K562 (cell line): ENCODE measurements around the gene MTOR. TPM values are rescaled to one million over a fixed set of nuclear protein-coding genes. Genes with fewer than 3 reads are reported as not detected.

ENCODE experiments used
- ARID1B ChIP-seq: fragments of 450-650 bp; IDR thresholded peaks from 2 replicates; pipeline ENCODE4 v1.6.1; 2016; ENCODE audit warnings: antibody characterized with exemption, mild to moderate bottlenecking, inconsistent platforms
- ELF4 ChIP-seq: fragments of 450-650 bp; formaldehyde crosslinking; IDR thresholded peaks from 2 replicates; pipeline ENCODE4 v1.4.0; 2022; ENCODE audit warnings: missing genetic modification characterization
- GTF2E2 ChIP-seq: fragments of 200-800 bp; sonication (Bioruptor generic); IDR thresholded peaks from 2 replicates; pipeline ENCODE4 v1.6.1; 2016; ENCODE audit warnings: missing genetic modification characterization, missing compliant biosample characterization
- HCFC1 ChIP-seq: IDR thresholded peaks from 2 replicates; pipeline ENCODE4 v1.6.1; 2012; ENCODE audit warnings: low read depth, low read length, improper control_type of control experiment
- JUND ChIP-seq, 2 experiments: IDR thresholded peaks; 2 replicates in 1 of 2; 3 replicates in 1 of 2; pipeline ENCODE4 v1.6.1; 2011; ENCODE audit warnings: borderline replicate concordance in 2 of 2, low read depth in 2 of 2, low read length in 2 of 2, improper control_type of control experiment in 1 of 2, missing biosample characterization in 1 of 2, missing genetic modification characterization in 1 of 2, missing genetic modification reagents in 1 of 2
- KDM5B ChIP-seq: fragments of 200-600 bp; sonication (generic); IDR thresholded peaks from 2 replicates; pipeline ENCODE4 v1.6.1; 2012; ENCODE audit warnings: low read depth, mild to moderate bottlenecking, moderate library complexity, low read length, control low read depth, inconsistent platforms; ENCODE audit not compliant: insufficient replicate concordance
- LARP7 ChIP-seq: fragments of 450-650 bp; IDR thresholded peaks from 2 replicates; pipeline ENCODE4 v1.6.1; 2016
- LCOR ChIP-seq: sonication (generic); formaldehyde crosslinking; IDR thresholded peaks from 2 replicates; pipeline ENCODE4 v1.8.0; 2022; ENCODE audit warnings: mild to moderate bottlenecking, missing genetic modification reagents
- MED1 ChIP-seq: sonication (generic); formaldehyde crosslinking; IDR thresholded peaks from 2 replicates; pipeline ENCODE4 v1.8.1; 2023; ENCODE audit warnings: missing genetic modification reagents, borderline replicate concordance
- MEIS2 ChIP-seq: fragments of 450-650 bp; IDR thresholded peaks from 2 replicates; pipeline ENCODE4 v1.6.1; 2014; ENCODE audit warnings: mild to moderate bottlenecking; ENCODE audit not compliant: partially characterized antibody
- MYC ChIP-seq, 2 experiments: fragments of 250-450 bp in 1 of 2; sonication (Bioruptor Pico) in 1 of 2; IDR thresholded peaks; 2 replicates each; pipeline versions ENCODE4 v1.5.1 to v1.6.1; 2012 to 2021; ENCODE audit warnings: low read depth in 2 of 2, borderline replicate concordance in 1 of 2, improper control_type of control experiment in 1 of 2, low read length in 1 of 2, mild to moderate bottlenecking in 1 of 2, moderate library complexity in 1 of 2
- NRF1 ChIP-seq, 2 experiments: fragments of 450-650 bp; IDR thresholded peaks in 1 of 2; conservative IDR thresholded peaks in 1 of 2; 2 replicates each; pipeline ENCODE4 v1.6.1; 2014; ENCODE audit warnings: mild to moderate bottlenecking in 2 of 2
- TEAD4 ChIP-seq, 2 experiments: sonication (generic) in 1 of 2; formaldehyde crosslinking in 1 of 2; IDR thresholded peaks; 2 replicates each; pipeline versions ENCODE4 v1.6.1 to v1.8.0; 2012 to 2022; ENCODE audit warnings: borderline replicate concordance in 1 of 2, inconsistent platforms in 1 of 2, low read length in 1 of 2, mild to moderate bottlenecking in 1 of 2, missing genetic modification reagents in 1 of 2
- THRAP3 ChIP-seq: fragments of 450-650 bp; IDR thresholded peaks from 2 replicates; pipeline ENCODE4 v1.6.1; 2016; ENCODE audit warnings: mild to moderate bottlenecking, inconsistent platforms, borderline replicate concordance
- polyA plus RNA-seq, 8 experiments: library from polyadenylated mRNA; depleted of rRNA in 4 of 8; stranded (reverse) in 5 of 8; unstranded in 3 of 8; fragments of >200 nt; fragmentation: Nextera tagmentation in 2 of 8; fragmentation: Illumina TruSeq in 1 of 8; extraction: Ambion mirVana in 2 of 8; extraction: Trizol in 1 of 8; gene quantifications; 2 replicates each; pipeline versions ENCODE4 v1.2.1 to v1.2.3, GENCODE V29; 2011 to 2014; ENCODE audit warnings: inconsistent platforms in 1 of 8, missing spikeins in 1 of 8
- total RNA-seq, 7 experiments: library from RNA; depleted of rRNA in 6 of 7; stranded (reverse); fragments of >200 nt in 6 of 7; fragmentation: Illumina TruSeq in 2 of 7; extraction: Trizol in 2 of 7; gene quantifications; 2 replicates each; pipeline versions ENCODE4 v1.2.1 to v1.2.3, GENCODE V29; 2011 to 2021; ENCODE audit warnings: low replicate concordance in 1 of 7
- TF ChIP-seq, protein P1 (sequence below): fragments of 250-450 bp; sonication (Bioruptor Pico); IDR thresholded peaks from 2 replicates; pipeline ENCODE4 v1.4.0; 2020; ENCODE audit warnings: mild to moderate bottlenecking, moderate library complexity
- TF ChIP-seq, protein P2 (sequence below): sonication (generic); formaldehyde crosslinking; IDR thresholded peaks from 2 replicates; pipeline ENCODE4 v1.8.0; 2022; ENCODE audit warnings: missing genetic modification reagents, mild to moderate bottlenecking, borderline replicate concordance
- TF ChIP-seq, protein P3 (sequence below): fragments of 200-800 bp; sonication (Bioruptor generic); IDR thresholded peaks from 2 replicates; pipeline ENCODE4 v1.6.1; 2017; ENCODE audit warnings: missing genetic modification characterization, missing compliant biosample characterization

MTOR gene
- total and polyA plus RNA-seq, 9 of the 15 experiments (the other 6 are each of a cell fraction or from before 2014, with no cell fraction given), result 11.4 to 71.4 (median 52.2) TPM

DNA sequence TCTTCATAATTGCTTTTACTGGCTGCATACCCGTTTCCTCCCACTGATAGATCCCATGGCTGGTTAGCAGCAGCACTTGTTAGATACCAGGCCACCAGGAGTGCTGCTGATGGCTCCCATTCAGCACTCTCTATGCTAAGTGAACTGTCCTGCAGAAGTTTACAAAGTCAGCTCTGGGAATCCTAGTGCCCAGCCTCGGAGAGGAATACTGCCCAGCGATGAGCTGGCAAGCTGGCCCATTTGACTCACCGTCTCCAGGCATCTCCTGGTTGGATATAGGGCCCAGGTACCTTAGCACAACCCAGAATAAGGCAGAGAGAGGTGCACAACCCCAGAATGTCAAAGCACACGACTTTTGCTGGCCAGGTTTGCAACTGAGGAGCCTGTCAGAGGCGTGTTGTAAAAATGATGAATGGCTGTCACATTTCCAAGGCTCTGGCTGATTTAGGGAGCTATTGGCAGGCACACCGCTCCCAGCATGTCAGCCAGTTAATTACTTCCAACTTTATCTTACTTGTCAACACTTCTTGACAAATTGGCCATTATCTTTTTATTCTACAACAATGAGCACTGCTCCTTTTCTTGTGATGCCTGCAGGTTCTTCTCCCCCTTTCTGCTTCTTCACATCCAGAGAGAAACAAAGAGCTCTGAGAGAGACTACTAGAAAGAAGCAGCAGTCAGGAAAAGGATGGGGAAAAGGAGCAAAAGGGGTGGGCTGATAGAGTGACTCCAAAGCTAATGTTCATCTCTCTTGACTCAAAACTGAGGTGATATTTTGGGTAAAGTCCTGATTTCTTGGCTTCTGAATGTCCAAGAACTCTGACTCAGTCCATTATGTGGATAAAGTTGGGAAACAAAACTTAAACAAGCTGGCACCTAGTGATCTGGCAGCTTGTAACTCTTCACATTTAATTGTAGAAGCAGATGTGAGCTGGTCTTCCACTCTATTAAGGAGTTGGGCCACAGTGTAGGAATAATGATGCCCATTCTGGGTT, 84.0 kb downstream of the MTOR start (continued):
- TF ChIP-seq MYC (IDR thresholded peaks at IDR 0.05; ENCODE audit: low read depth, low read length), result no peak
- no peak for TF ChIP-seq MYC (CRISPR knock-in tag; IDR thresholded peaks at IDR 0.05; ENCODE audit: borderline replicate concordance, low read depth)
- peak; percentile 40; the same call in 1 of the 2 replicates for TF ChIP-seq TEAD4 (IDR thresholded peaks at IDR 0.05; ENCODE audit: low read length)
- no peak for TF ChIP-seq TEAD4 (CRISPR knock-in tag; IDR thresholded peaks at IDR 0.05; ENCODE audit: borderline replicate concordance)
- no peak for TF ChIP-seq GTF2E2 (tag)
- no peak for TF ChIP-seq ELF4 (CRISPR knock-in tag)
- TF ChIP-seq, protein P1, sequence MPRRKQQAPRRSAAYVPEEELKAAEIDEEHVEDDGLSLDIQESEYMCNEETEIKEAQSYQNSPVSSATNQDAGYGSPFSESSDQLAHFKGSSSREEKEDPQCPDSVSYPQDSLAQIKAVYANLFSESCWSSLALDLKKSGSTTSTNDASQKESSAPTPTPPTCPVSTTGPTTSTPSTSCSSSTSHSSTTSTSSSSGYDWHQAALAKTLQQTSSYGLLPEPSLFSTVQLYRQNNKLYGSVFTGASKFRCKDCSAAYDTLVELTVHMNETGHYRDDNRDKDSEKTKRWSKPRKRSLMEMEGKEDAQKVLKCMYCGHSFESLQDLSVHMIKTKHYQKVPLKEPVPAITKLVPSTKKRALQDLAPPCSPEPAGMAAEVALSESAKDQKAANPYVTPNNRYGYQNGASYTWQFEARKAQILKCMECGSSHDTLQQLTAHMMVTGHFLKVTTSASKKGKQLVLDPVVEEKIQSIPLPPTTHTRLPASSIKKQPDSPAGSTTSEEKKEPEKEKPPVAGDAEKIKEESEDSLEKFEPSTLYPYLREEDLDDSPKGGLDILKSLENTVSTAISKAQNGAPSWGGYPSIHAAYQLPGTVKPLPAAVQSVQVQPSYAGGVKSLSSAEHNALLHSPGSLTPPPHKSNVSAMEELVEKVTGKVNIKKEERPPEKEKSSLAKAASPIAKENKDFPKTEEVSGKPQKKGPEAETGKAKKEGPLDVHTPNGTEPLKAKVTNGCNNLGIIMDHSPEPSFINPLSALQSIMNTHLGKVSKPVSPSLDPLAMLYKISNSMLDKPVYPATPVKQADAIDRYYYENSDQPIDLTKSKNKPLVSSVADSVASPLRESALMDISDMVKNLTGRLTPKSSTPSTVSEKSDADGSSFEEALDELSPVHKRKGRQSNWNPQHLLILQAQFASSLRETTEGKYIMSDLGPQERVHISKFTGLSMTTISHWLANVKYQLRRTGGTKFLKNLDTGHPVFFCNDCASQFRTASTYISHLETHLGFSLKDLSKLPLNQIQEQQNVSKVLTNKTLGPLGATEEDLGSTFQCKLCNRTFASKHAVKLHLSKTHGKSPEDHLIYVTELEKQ (CRISPR knock-in tag), result peak; percentile 60; the same call in 1 of the 2 replicates
- TF ChIP-seq KDM5B, result no peak
- TF ChIP-seq MEIS2, result peak; percentile 99
- no peak for TF ChIP-seq THRAP3
- no peak for TF ChIP-seq JUND (IDR thresholded peaks at IDR 0.05; ENCODE audit: borderline replicate concordance, low read depth, low read length)
- TF ChIP-seq JUND (tag; IDR thresholded peaks at IDR 0.05; ENCODE audit: borderline replicate concordance, low read depth, low read length), result peak; percentile 25; the same call in 1 of the 3 replicates
- TF ChIP-seq MED1, result no peak
- TF ChIP-seq, protein P2, sequence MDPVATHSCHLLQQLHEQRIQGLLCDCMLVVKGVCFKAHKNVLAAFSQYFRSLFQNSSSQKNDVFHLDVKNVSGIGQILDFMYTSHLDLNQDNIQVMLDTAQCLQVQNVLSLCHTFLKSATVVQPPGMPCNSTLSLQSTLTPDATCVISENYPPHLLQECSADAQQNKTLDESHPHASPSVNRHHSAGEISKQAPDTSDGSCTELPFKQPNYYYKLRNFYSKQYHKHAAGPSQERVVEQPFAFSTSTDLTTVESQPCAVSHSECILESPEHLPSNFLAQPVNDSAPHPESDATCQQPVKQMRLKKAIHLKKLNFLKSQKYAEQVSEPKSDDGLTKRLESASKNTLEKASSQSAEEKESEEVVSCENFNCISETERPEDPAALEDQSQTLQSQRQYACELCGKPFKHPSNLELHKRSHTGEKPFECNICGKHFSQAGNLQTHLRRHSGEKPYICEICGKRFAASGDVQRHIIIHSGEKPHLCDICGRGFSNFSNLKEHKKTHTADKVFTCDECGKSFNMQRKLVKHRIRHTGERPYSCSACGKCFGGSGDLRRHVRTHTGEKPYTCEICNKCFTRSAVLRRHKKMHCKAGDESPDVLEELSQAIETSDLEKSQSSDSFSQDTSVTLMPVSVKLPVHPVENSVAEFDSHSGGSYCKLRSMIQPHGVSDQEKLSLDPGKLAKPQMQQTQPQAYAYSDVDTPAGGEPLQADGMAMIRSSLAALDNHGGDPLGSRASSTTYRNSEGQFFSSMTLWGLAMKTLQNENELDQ (CRISPR knock-in tag), result no peak
- peak; percentile 11; the same call in 1 of the 2 replicates for TF ChIP-seq ARID1B
- TF ChIP-seq, protein P3, sequence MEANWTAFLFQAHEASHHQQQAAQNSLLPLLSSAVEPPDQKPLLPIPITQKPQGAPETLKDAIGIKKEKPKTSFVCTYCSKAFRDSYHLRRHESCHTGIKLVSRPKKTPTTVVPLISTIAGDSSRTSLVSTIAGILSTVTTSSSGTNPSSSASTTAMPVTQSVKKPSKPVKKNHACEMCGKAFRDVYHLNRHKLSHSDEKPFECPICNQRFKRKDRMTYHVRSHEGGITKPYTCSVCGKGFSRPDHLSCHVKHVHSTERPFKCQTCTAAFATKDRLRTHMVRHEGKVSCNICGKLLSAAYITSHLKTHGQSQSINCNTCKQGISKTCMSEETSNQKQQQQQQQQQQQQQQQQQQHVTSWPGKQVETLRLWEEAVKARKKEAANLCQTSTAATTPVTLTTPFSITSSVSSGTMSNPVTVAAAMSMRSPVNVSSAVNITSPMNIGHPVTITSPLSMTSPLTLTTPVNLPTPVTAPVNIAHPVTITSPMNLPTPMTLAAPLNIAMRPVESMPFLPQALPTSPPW (CRISPR knock-in tag), result peak; percentile 28; the same call in 1 of the 2 replicates
- TF ChIP-seq LARP7, result no peak
- TF ChIP-seq HCFC1, result no peak
- TF ChIP-seq LCOR (CRISPR knock-in tag), result no peak
- no peak for TF ChIP-seq NRF1 (conservative IDR thresholded peaks at IDR 0.05 in 1 of 2, IDR thresholded peaks at IDR 0.05 in 1 of 2)
